ENCODE results near the gene RASGRP2.

GRCh38 chr11:64724863-64725532, 18.9 kb downstream of the RASGRP2 start:
- no peak for TF ChIP-seq HOXA7 (CRISPR knock-in tag; IDR thresholded peaks at IDR 0.05; ENCODE audit: borderline replicate concordance)
- TF ChIP-seq ZBTB26 (tag by site-specific recombination; optimal IDR thresholded peaks at IDR 0.05): no peak

Data from HEK293 (cell line).